Neural progenitor cell (in vitro differentiated cells): ENCODE results near the gene TGM4. TPM values are rescaled to one million over a fixed set of nuclear protein-coding genes. Genes with fewer than 3 reads are reported as not detected.

Experiments
- DNase-seq: peaks from one replicate; pipeline ENCODE4 v3.0.0-alpha.2; 2016; ENCODE audit warnings: low spot score
- H2AFZ ChIP-seq: fragments of 200-600 bp; sonication (generic); replicated peaks from 2 replicates; pipeline ENCODE4 v1.6.1; 2016; ENCODE audit warnings: antibody characterized with exemption
- H3F3A ChIP-seq: fragments of 200-600 bp; sonication (generic); 2 replicates; pipeline ENCODE4 v1.6.1; 2016; ENCODE audit warnings: antibody characterized with exemption, low read depth
- H3K27ac ChIP-seq: fragments of 200-600 bp; sonication (generic); 2 replicates; pipeline ENCODE4 v1.5.1; 2016; ENCODE audit warnings: mild to moderate bottlenecking
- H3K27me3 ChIP-seq: fragments of 200-600 bp; sonication (generic); 2 replicates; pipeline ENCODE4 v1.6.1; 2016; ENCODE audit warnings: mild to moderate bottlenecking, moderate library complexity
- H3K36me3 ChIP-seq: fragments of 200-600 bp; sonication (generic); 2 replicates; pipeline ENCODE4 v1.5.1; 2016
- H3K4me1 ChIP-seq: fragments of 200-600 bp; sonication (generic); 2 replicates; pipeline ENCODE4 v1.6.1; 2016; ENCODE audit warnings: mixed run types
- H3K4me2 ChIP-seq: fragments of 200-600 bp; sonication (generic); 2 replicates; pipeline ENCODE4 v1.6.1; 2016
- H3K4me3 ChIP-seq: fragments of 200-600 bp; sonication (generic); 2 replicates; pipeline ENCODE4 v1.5.1; 2016
- H3K79me2 ChIP-seq: fragments of 200-600 bp; sonication (generic); 2 replicates; pipeline ENCODE4 v1.6.1; 2016; ENCODE audit warnings: low read depth
- H3K9ac ChIP-seq: fragments of 200-600 bp; sonication (generic); 2 replicates; pipeline ENCODE4 v1.6.1; 2016
- H3K9me3 ChIP-seq: fragments of 200-600 bp; sonication (generic); 2 replicates; pipeline ENCODE4 v1.5.1; 2016; ENCODE audit warnings: low read depth
- H4K20me1 ChIP-seq: fragments of 200-600 bp; sonication (generic); 2 replicates; pipeline ENCODE4 v1.6.1; 2016; ENCODE audit warnings: low read depth
- H3K27ac Mint-ChIP-seq: 3 replicates; pipeline ENCODE4 v1.8.0; 2021; ENCODE audit warnings: mixed read lengths
- H3K27me3 Mint-ChIP-seq: 2 replicates; pipeline ENCODE4 v1.8.0; 2022; ENCODE audit warnings: low read depth, mild to moderate bottlenecking, inconsistent platforms, moderate library complexity, mixed read lengths; ENCODE audit not compliant: insufficient read depth
- H3K36me3 Mint-ChIP-seq: 3 replicates; pipeline ENCODE4 v1.8.0; 2021; ENCODE audit warnings: mixed read lengths
- H3K4me1 Mint-ChIP-seq: 3 replicates; pipeline ENCODE4 v1.8.0; 2021; ENCODE audit warnings: mixed read lengths
- H3K4me3 Mint-ChIP-seq: 3 replicates; pipeline ENCODE4 v1.8.0; 2021; ENCODE audit warnings: mild to moderate bottlenecking, moderate library complexity, mixed read lengths
- H3K9me3 Mint-ChIP-seq: 3 replicates; pipeline ENCODE4 v1.8.0; 2020; ENCODE audit warnings: mixed read lengths
- EZH2 ChIP-seq: fragments of 200-600 bp; sonication (generic); IDR thresholded peaks from 2 replicates; pipeline ENCODE4 v1.6.1; 2017; ENCODE audit warnings: antibody characterized with exemption, mild to moderate bottlenecking, moderate library complexity
- EZH2phosphoT487 ChIP-seq: fragments of 200-600 bp; sonication (generic); IDR thresholded peaks from 2 replicates; pipeline ENCODE4 v1.6.1; 2017; ENCODE audit warnings: antibody characterized with exemption
- total RNA-seq: library from RNA; depleted of rRNA; stranded (reverse); fragments of >200 nt; gene quantifications from 2 replicates; pipeline ENCODE4 v1.2.3, GENCODE V29; 2015; ENCODE audit warnings: low replicate concordance
- TF ChIP-seq, protein P1 (sequence below): fragments of 200-600 bp; sonication (generic); IDR thresholded peaks from 2 replicates; pipeline ENCODE4 v1.5.1; 2017; ENCODE audit warnings: antibody characterized with exemption, mild to moderate bottlenecking

TGM4 gene
- total RNA-seq, 1 donor from 2014 or later: 0.04 TPM

DNA sequence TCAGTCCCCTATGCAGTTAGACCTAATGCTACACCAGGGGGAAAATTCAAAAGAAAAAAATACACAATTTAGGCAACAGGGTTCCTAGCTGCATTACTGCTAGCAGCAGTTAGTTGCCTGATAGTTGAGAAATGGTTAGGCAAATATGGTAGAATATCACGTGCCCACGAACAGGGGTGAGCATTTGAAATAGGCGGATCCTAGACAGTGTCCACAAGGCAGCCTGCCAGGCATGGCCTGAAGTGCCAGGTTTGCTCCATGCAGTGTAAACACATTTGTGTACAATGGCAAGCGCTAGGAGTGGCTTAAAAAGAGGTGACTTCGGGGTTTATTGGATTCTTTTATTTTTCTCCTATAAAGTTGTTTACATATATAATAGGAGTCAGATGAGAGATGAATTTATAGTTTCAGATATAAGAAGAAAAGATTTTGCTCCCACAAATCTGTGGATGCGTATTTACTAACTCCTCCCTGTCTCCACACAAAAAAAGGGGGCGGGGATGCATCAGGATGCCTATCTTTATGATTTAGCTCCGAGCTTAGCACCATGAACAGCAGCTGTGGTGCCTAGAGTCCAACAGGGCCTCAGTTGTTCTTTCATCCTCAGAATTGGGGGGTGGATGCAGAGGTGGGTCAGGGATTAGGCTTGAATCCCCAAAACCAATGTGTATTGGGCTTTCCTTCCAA lies 3.9 kb upstream of the TGM4 start:
- no peak overlapping the region for H3K4me2 ChIP-seq
- Mint-ChIP-seq H3K4me3 (no peak overlapping the region), H3K27me3 (no peaks in the 10 kb centered on the region), H3K4me1 (no peaks in the 10 kb centered on the region), H3K9me3 (no peaks in the 10 kb centered on the region), H3K36me3 (peaks cover 12% of the 10 kb centered on the region), H3K27ac (no peak overlapping the region)
- no peak overlapping the region for H3K27ac ChIP-seq
- no peaks in the 10 kb centered on the region for H3K36me3 ChIP-seq
- H3K27me3 ChIP-seq: no peaks in the 10 kb centered on the region
- no peak overlapping the region for H2AFZ ChIP-seq
- TF ChIP-seq, protein P1, sequence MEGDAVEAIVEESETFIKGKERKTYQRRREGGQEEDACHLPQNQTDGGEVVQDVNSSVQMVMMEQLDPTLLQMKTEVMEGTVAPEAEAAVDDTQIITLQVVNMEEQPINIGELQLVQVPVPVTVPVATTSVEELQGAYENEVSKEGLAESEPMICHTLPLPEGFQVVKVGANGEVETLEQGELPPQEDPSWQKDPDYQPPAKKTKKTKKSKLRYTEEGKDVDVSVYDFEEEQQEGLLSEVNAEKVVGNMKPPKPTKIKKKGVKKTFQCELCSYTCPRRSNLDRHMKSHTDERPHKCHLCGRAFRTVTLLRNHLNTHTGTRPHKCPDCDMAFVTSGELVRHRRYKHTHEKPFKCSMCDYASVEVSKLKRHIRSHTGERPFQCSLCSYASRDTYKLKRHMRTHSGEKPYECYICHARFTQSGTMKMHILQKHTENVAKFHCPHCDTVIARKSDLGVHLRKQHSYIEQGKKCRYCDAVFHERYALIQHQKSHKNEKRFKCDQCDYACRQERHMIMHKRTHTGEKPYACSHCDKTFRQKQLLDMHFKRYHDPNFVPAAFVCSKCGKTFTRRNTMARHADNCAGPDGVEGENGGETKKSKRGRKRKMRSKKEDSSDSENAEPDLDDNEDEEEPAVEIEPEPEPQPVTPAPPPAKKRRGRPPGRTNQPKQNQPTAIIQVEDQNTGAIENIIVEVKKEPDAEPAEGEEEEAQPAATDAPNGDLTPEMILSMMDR: no peak
- TF ChIP-seq EZH2phosphoT487: no peak
- TF ChIP-seq EZH2: no peak
- H3K4me1 ChIP-seq: no peaks in the 10 kb centered on the region
- no peak for DNase-seq
- H3F3A ChIP-seq: no peaks in the 10 kb centered on the region
- no peaks in the 10 kb centered on the region for H3K79me2 ChIP-seq
- no peaks in the 10 kb centered on the region for H3K9me3 ChIP-seq
- H3K9ac ChIP-seq: no peak overlapping the region
- no peak overlapping the region for H3K4me3 ChIP-seq
- H4K20me1 ChIP-seq: no peaks in the 10 kb centered on the region

DNA sequence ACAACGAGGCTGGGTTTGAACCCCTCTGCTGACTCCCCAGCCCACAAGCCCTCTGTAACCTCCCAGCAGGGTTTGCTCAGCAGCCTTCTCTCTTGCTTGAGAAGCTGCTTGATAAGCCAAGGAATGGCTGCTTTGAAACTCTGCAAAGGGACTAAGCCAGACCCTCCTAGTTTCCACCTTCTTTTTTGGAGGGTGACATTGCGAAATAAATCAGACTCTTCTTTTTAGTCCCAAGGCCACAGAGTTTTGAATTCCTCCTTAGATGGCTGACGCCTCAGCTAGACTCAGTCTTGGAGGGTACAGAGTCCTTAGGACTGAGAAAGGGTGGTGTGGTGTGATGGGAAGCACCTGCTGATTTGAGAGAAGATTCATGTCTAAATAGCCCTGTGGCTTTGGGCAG lies 1.2 kb downstream of the TGM4 start:
- Mint-ChIP-seq H3K9me3 (no peaks in the 10 kb centered on the region), H3K4me3 (no peak overlapping the region), H3K27me3 (no peaks in the 10 kb centered on the region), H3K27ac (no peak overlapping the region), H3K36me3 (no peaks in the 10 kb centered on the region), H3K4me1 (no peaks in the 10 kb centered on the region)
- no peaks in the 10 kb centered on the region for H3K4me1 ChIP-seq
- no peaks in the 10 kb centered on the region for H4K20me1 ChIP-seq
- H3K79me2 ChIP-seq: no peaks in the 10 kb centered on the region
- no peak overlapping the region for H3K4me2 ChIP-seq
- no peaks in the 10 kb centered on the region for H3K27me3 ChIP-seq
- TF ChIP-seq, protein P1: no peak
- no peak for TF ChIP-seq EZH2
- no peak for TF ChIP-seq EZH2phosphoT487
- DNase-seq: no peak
- no peaks in the 10 kb centered on the region for H3K9me3 ChIP-seq
- H3K36me3 ChIP-seq: no peaks in the 10 kb centered on the region
- no peak overlapping the region for H3K4me3 ChIP-seq
- no peaks in the 10 kb centered on the region for H3F3A ChIP-seq
- no peak overlapping the region for H2AFZ ChIP-seq
- H3K27ac ChIP-seq: no peak overlapping the region
- no peak overlapping the region for H3K9ac ChIP-seq

DNA sequence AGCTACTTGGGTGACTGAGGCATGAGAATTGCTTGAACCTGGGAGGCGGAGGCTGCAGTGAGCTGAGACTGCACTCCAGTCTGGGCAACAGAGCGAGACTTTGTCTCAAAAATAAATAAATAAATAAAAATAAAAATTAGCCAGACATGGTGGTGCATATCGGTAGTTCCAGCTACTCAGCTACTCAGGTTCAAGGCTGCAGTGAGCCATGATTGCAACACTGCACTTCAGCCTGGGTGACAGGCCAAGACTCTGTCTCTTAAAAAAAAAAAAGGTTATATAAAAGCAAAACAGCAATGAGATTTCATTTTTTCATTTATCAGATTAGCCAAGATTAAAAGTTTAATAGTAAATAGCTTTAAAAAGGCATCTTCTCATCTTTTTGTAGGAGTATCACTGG lies 2.9 kb downstream of the TGM4 start:
- no peaks in the 10 kb centered on the region for H3K27me3 ChIP-seq
- H3K4me3 ChIP-seq: no peak overlapping the region
- Mint-ChIP-seq H3K4me1 (no peaks in the 10 kb centered on the region), H3K36me3 (no peaks in the 10 kb centered on the region), H3K9me3 (no peaks in the 10 kb centered on the region), H3K4me3 (no peak overlapping the region), H3K27ac (no peak overlapping the region), H3K27me3 (no peaks in the 10 kb centered on the region)
- no peak overlapping the region for H3K27ac ChIP-seq
- H3K79me2 ChIP-seq: no peaks in the 10 kb centered on the region
- H3F3A ChIP-seq: no peaks in the 10 kb centered on the region
- H3K4me2 ChIP-seq: no peak overlapping the region
- TF ChIP-seq, protein P1: no peak
- no peak for TF ChIP-seq EZH2
- no peak for TF ChIP-seq EZH2phosphoT487
- no peak overlapping the region for H2AFZ ChIP-seq
- H4K20me1 ChIP-seq: no peaks in the 10 kb centered on the region
- DNase-seq: no peak
- no peaks in the 10 kb centered on the region for H3K9me3 ChIP-seq
- no peaks in the 10 kb centered on the region for H3K4me1 ChIP-seq
- no peak overlapping the region for H3K9ac ChIP-seq
- H3K36me3 ChIP-seq: no peaks in the 10 kb centered on the region
